Measurements from ENCODE around the gene UNC5C. TPM values are rescaled to one million over a fixed set of nuclear protein-coding genes. Genes with fewer than 3 reads are reported as not detected.

UNC5C gene
- polyA plus RNA-seq, 1 experiment: not detected

- Histone ChIP-seq H3K4me3 (ENCODE audit: low read depth, low read length) (no peak overlapping the region), H3K27me3 (ENCODE audit: control insufficient read depth, insufficient read depth, low read length) (no peaks in the 10 kb centered on the region), H3K36me3 (ENCODE audit: control insufficient read depth, insufficient read depth, low read length) (no peaks in the 10 kb centered on the region)
- ChIA-PET CTCF (interaction anchor here (1.0 kb wide), 1 partner anchor 11 kb away, joined by 3 read pairs; no protein-coding TSS in a partner anchor), POLR2A (no interaction called here)
- no peak for DNase-seq (ENCODE audit: low read depth)
- TF ChIP-seq CTCF (IDR thresholded peaks at IDR 0.05; ENCODE audit: insufficient read depth, low read depth, low read length): no peak
Observed at GRCh38 chr4:95511477-95511876, 37.3 kb downstream of the UNC5C start.

- H3K4me3 ChIP-seq (ENCODE audit: low read depth, low read length): no peak overlapping the region
- no peak for DNase-seq (ENCODE audit: low read depth)
- ChIA-PET CTCF (interaction anchor here (0.5 to 1.0 kb wide), 2 partner anchors 10 to 26 kb away, joined by 3 read pairs; no protein-coding TSS in a partner anchor), POLR2A (no interaction called here)
- no peak for TF ChIP-seq CTCF (IDR thresholded peaks at IDR 0.05; ENCODE audit: insufficient read depth, low read depth, low read length)
- no peaks in the 10 kb centered on the region for H3K36me3 ChIP-seq (ENCODE audit: control insufficient read depth, insufficient read depth, low read length)
- H3K27me3 ChIP-seq (ENCODE audit: control insufficient read depth, insufficient read depth, low read length): no peaks in the 10 kb centered on the region
Observed at GRCh38 chr4:95510877-95511276, 37.9 kb downstream of the UNC5C start.

- no peak overlapping the region for H3K4me3 ChIP-seq (ENCODE audit: low read depth, low read length)
- no peaks in the 10 kb centered on the region for H3K27me3 ChIP-seq (ENCODE audit: control insufficient read depth, insufficient read depth, low read length)
- peak; percentile 24 for TF ChIP-seq CTCF (IDR thresholded peaks at IDR 0.05; ENCODE audit: insufficient read depth, low read depth, low read length)
- CTCF ChIA-PET: interaction anchor here (0.5 kb wide), 1 partner anchor 27 kb away, joined by 3 read pairs; no protein-coding TSS in a partner anchor
- no peaks in the 10 kb centered on the region for H3K36me3 ChIP-seq (ENCODE audit: control insufficient read depth, insufficient read depth, low read length)
- POLR2A ChIA-PET: no interaction called here
- DNase-seq (ENCODE audit: low read depth): no peak
Observed at GRCh38 chr4:95510145-95510544, 38.6 kb downstream of the UNC5C start.

GRCh38 chr4:95508421-95508820, 40.4 kb downstream of the UNC5C start:
- DNase-seq (ENCODE audit: low read depth): no peak
- CTCF ChIA-PET: no interaction called here
- no peak for TF ChIP-seq CTCF (IDR thresholded peaks at IDR 0.05; ENCODE audit: insufficient read depth, low read depth, low read length)
- no peaks in the 10 kb centered on the region for H3K36me3 ChIP-seq (ENCODE audit: control insufficient read depth, insufficient read depth, low read length)
- POLR2A ChIA-PET: no interaction called here
- no peaks in the 10 kb centered on the region for H3K27me3 ChIP-seq (ENCODE audit: control insufficient read depth, insufficient read depth, low read length)
- H3K4me3 ChIP-seq (ENCODE audit: low read depth, low read length): no peak overlapping the region

GRCh38 chr4:95507561-95507960, 41.2 kb downstream of the UNC5C start:
- Histone ChIP-seq H3K27me3 (ENCODE audit: control insufficient read depth, insufficient read depth, low read length) (no peaks in the 10 kb centered on the region), H3K4me3 (ENCODE audit: low read depth, low read length) (no peak overlapping the region), H3K36me3 (ENCODE audit: control insufficient read depth, insufficient read depth, low read length) (no peaks in the 10 kb centered on the region)
- TF ChIP-seq CTCF (IDR thresholded peaks at IDR 0.05; ENCODE audit: insufficient read depth, low read depth, low read length): no peak
- CTCF ChIA-PET: no interaction called here
- DNase-seq (ENCODE audit: low read depth): no peak
- POLR2A ChIA-PET: no interaction called here
